RWPE1 (cell line): Measurements from ENCODE around the gene KIF23.

ENCODE experiments used
- CTCF ChIA-PET: fragments of 350-600 bp; sonication (Branson Sonifier 250); formaldehyde crosslinking; extraction: SDS; loops from one replicate; lab custom pipeline; 2021; lab: Yijun Ruan, JAX
- POLR2A ChIA-PET: fragments of 400-600 bp; formaldehyde crosslinking; extraction: SDS; loops from one replicate; lab custom pipeline; 2020; ENCODE audit warnings: antibody characterized with exemption; ENCODE audit not compliant: low non-redundant PET; lab: Yijun Ruan, JAX
- DNase-seq: peaks from one replicate; pipeline ENCODE4 v3.0.0; 2012; ENCODE audit warnings: low spot score
- H3K27ac ChIP-seq: fragments of 450-650 bp; 2 replicates; pipeline ENCODE4 v1.5.1; 2017
- CTCF ChIP-seq: fragments of 450-650 bp; conservative IDR thresholded peaks from 2 replicates; pipeline ENCODE4 v1.5.1; 2017; ENCODE audit warnings: low read depth, mild to moderate bottlenecking

Gene KIF23

GRCh38 chr15:69469467-69470201 lies 55.5 kb downstream of the KIF23 start:
- peak overlapping the region; percentile 38 for H3K27ac ChIP-seq
- DNase-seq = peak; percentile 50
- ChIA-PET CTCF (no interaction called here), POLR2A (no interaction called here)
- TF ChIP-seq CTCF = no peak

GRCh38 chr15:69472046-69472445 lies 57.9 kb downstream of the KIF23 start:
- H3K27ac ChIP-seq = no peak overlapping the region
- no peak for DNase-seq
- ChIA-PET POLR2A (no interaction called here), CTCF (interaction anchor here (0.6 kb wide), 1 partner anchor 1025 kb away, joined by 4 read pairs; no protein-coding TSS in a partner anchor)
- TF ChIP-seq CTCF = no peak

- no peak overlapping the region for H3K27ac ChIP-seq
- TF ChIP-seq CTCF = no peak
- no peak for DNase-seq
- POLR2A ChIA-PET = no interaction called here
- CTCF ChIA-PET = interaction anchor here (0.5 to 0.6 kb wide), 2 partner anchors 30 to 1024 kb away, joined by 3 to 4 read pairs; no protein-coding TSS in a partner anchor
Measured at GRCh38 chr15:69472562-69472961, 58.4 kb downstream of the KIF23 start.

- H3K27ac ChIP-seq = no peak overlapping the region; the same call in 1 of the 2 replicates
- no peak for DNase-seq
- POLR2A ChIA-PET = no interaction called here
- CTCF ChIA-PET = interaction anchor here (0.6 kb wide), 1 partner anchor 1111 kb away, joined by 3 read pairs; no protein-coding TSS in a partner anchor
- TF ChIP-seq CTCF = no peak
Measured at GRCh38 chr15:69474291-69474690, 60.1 kb downstream of the KIF23 start.

GRCh38 chr15:69474846-69475455 lies 60.8 kb downstream of the KIF23 start:
- ChIA-PET CTCF (interaction anchor here (0.6 to 1.0 kb wide), 4 partner anchors 9 to 1111 kb away, joined by 3 to 5 read pairs (median 3); no protein-coding TSS in a partner anchor), POLR2A (no interaction called here)
- TF ChIP-seq CTCF = no peak
- DNase-seq = no peak
- no peak overlapping the region; the same call in 1 of the 2 replicates for H3K27ac ChIP-seq

- CTCF ChIA-PET = interaction anchor here (0.6 to 1.0 kb wide), 10 partner anchors 8 to 1167 kb away, joined by 3 to 4 read pairs (median 3); no protein-coding TSS in a partner anchor
Measured at GRCh38 chr15:69475769-69476358, 61.7 kb downstream of the KIF23 start.

More at GRCh38 chr15:69475769-69476358, 61.7 kb downstream of the KIF23 start:
- H3K27ac ChIP-seq = no peak overlapping the region
- peak; percentile 90 for DNase-seq
- POLR2A ChIA-PET = no interaction called here
- TF ChIP-seq CTCF = peak; percentile 98
